Heart right ventricle (tissue), 16 donors: ENCODE data around the gene KCNQ1. TPM values are rescaled to one million over a fixed set of nuclear protein-coding genes. Genes with fewer than 3 reads are reported as not detected.

ENCODE experiments used
- ATAC-seq, 8 donors: fragments of 200-7000 bp; cut with Tn5 transposase; one replicate each; pipeline ENCODE4 v1.9.1; 2020; ENCODE audit warnings: mild to moderate bottlenecking in 8 of 8, moderate library complexity in 8 of 8, moderate number of reproducible peaks in 1 of 8
- DNase-seq, 2 donors: peaks; one replicate each; pipeline ENCODE4 v3.0.0-alpha.2; 2020
- H3K27ac ChIP-seq, 10 donors: fragments of 200-600 bp; sonication (generic) in 2 of 10; one replicate each; pipeline versions ENCODE4 v1.5.0 to v1.8.0; 2020 to 2022; ENCODE audit warnings: mild to moderate bottlenecking in 3 of 10
- H3K27me3 ChIP-seq, 7 donors: fragments of 200-600 bp; one replicate each; pipeline ENCODE4 v1.8.0; 2021 to 2022; ENCODE audit warnings: mild to moderate bottlenecking in 2 of 7
- H3K36me3 ChIP-seq, 9 donors: fragments of 200-600 bp; sonication (generic) in 1 of 9; one replicate each; pipeline versions ENCODE4 v1.5.0 to v1.8.0; 2020 to 2022; ENCODE audit warnings: mild to moderate bottlenecking in 2 of 9
- H3K4me1 ChIP-seq, 9 donors: fragments of 200-600 bp; sonication (generic) in 1 of 9; one replicate each; pipeline versions ENCODE4 v1.5.0 to v1.8.0; 2020 to 2022; ENCODE audit warnings: mild to moderate bottlenecking in 4 of 9
- H3K4me3 ChIP-seq, 10 donors: fragments of 200-600 bp; sonication (generic) in 2 of 10; one replicate each; pipeline versions ENCODE4 v1.5.0 to v1.8.0; 2020 to 2022; ENCODE audit warnings: mild to moderate bottlenecking in 7 of 10, moderate library complexity in 2 of 10
- H3K9me3 ChIP-seq, 11 donors: fragments of 200-600 bp in 10 of 11; sonication (generic) in 2 of 11; one replicate each; pipeline versions ENCODE4 v1.5.0 to v1.8.0; 2013 to 2022; ENCODE audit warnings: mild to moderate bottlenecking in 2 of 11, control low read depth in 1 of 11, moderate library complexity in 1 of 11
- CTCF ChIP-seq, 9 donors: fragments of 200-600 bp; sonication (generic) in 2 of 9; IDR thresholded peaks; one replicate each; pipeline versions ENCODE4 v1.5.0 to v1.8.0; 2021 to 2022; ENCODE audit warnings: antibody characterized with exemption in 9 of 9, mild to moderate bottlenecking in 5 of 9, moderate library complexity in 1 of 9
- WGBS, 2 donors: extraction: QIAGEN DNeasy Blood & Tissue Kit; methylation state at CpG; one replicate each; pipeline ENCODE4 v1.1.7; 2013; ENCODE audit warnings: inconsistent platforms in 1 of 2; 5-methylcytosine and 5-hydroxymethylcytosine counted together
- intact Hi-C, 10 donors: fragments of 100-400 bp; cut with DNase I; formaldehyde crosslinking; loops; one replicate each; pipeline versions ENCODE4 v1.11.1 to v1.14.2; 2022
- polyA plus RNA-seq, 2 donors: library from polyadenylated mRNA; stranded (reverse); fragments of 200-250 nt; gene quantifications; one replicate each; pipeline ENCODE4 v1.2.3, GENCODE V29; 2013
- total RNA-seq, 10 donors: library from RNA; stranded (reverse); fragmentation: NEBNext Ultra II Directional in 3 of 10; extraction: Animal tissue kit (Norgen Biotek cat#: 25700) in 3 of 10; gene quantifications; one replicate each; pipeline versions ENCODE4 v1.2.1 to v1.2.4, GENCODE V29; 2021 to 2023
- donor health status: Arrhythmogenic right ventricular cardiomyopathy.
- donor health status: ischemic (EF 13 %, LVEDD 7.1; RV severe dilation, severe dysfunction).
- donor health status: healthy with polysubstance abuse.
- donor health status: DM: no; HTN: yes; CAD: no.
- donor health status: DM: no; HTN: no; CAD: no.
- donor health status: ischemic (EF 25% LVEDD 6.9; RV normal size, moderate dysfunction).
- donor health status: ischemic (EF 25% LVEDD 5.7; RV mildly dilated, moderate dysfunction).
- donor health status: healthy.
- donor health status: DM: yes; HTN: yes; CAD: no.
- donor health status: Ischemic cardiomyopathy.
- donor health status: ischemic (EF 35%, LVEDD 5.7; RV mildly dilated, moderate dysfunction).
- donor health status: nonischemic (EF 11% LVEDD 7.7; RV severe dilation, severe dysfunction).
- donor health status: DM: yes; HTN: yes; CAD: no.
- donor health status: PGD.
- donor health status: ischemic (EF 29% LVEDD 5.4; RV normal size, mild dysfunction).
- donor health status: nonischemic (EF 23%, LVEDD 6.1; RV moderate dilation, normal function).

Gene KCNQ1
- total and polyA plus RNA-seq, 12 donors = 19.9 to 48.2 (median 33.7) TPM

DNA sequence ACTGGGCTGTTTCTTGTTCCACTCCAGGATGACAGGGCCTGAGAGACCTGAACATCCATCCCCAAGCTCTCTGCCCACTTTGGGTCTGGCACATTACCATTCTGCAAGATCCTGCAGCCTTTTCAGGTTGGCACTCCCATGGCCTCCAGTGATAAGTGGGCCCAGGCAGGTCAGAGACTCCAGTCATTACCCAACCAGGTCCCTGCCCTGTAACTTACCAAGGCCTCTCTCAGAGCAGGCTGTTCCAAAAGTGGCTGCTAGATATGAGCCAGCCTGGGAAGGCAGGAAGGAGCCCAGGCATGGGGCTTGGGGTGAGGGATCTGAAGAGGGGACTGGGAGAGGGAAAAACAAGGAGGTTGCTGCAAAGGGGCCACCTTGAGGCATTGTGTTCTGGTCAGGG is 219.1 kb downstream of the KCNQ1 start:
- no peaks in the 10 kb centered on the region for H3K27me3 ChIP-seq
- no peak for TF ChIP-seq CTCF (IDR thresholded peaks at IDR 0.05)
- ATAC-seq = peak in 1 of 8 donors; percentile 11
- no peak overlapping the region for H3K27ac ChIP-seq
- DNase-seq = no peak
- H3K36me3 ChIP-seq = peaks cover 0 to 35% (median under 1%) of the 10 kb centered on the region in 9 donors
- no peak overlapping the region for H3K4me3 ChIP-seq
- no peaks in the 10 kb centered on the region for H3K4me1 ChIP-seq
- intact Hi-C loops = no loop called here
- H3K9me3 ChIP-seq = peaks cover 0 to 38% (median 9%) of the 10 kb centered on the region in 11 donors

DNA sequence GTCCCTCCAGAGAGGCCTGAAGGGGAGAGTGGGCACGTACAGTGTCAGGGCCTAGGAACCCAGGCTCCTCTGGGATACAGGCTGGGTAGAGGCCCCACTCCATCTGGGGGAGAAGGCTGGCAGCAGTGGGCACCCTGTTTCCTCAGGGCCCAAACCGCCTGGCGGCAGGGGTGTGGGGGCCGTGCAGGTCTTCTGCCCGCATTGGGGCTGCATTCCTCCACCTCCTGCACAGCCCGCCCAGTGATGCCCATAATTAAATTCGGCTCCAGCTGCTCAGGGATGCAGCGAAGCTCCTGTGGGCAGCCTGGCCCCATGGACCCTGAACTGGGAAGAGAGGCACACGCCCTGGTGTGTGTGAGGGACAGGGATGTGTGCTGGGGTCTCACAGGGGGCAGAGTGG is 219.6 kb downstream of the KCNQ1 start:
- WGBS, 2 donors = 84 to 85% methylated on average over 9 of the region's 9 CpGs
- TF ChIP-seq CTCF (IDR thresholded peaks at IDR 0.05) = no peak
- H3K4me1 ChIP-seq = no peaks in the 10 kb centered on the region
- H3K27me3 ChIP-seq = no peaks in the 10 kb centered on the region
- H3K36me3 ChIP-seq = peaks cover 0 to 39% (median 3%) of the 10 kb centered on the region in 9 donors
- peak in 2 of 8 donors; percentile 4 to 7 for ATAC-seq
- no peak overlapping the region for H3K4me3 ChIP-seq
- DNase-seq = no peak
- H3K27ac ChIP-seq = no peak overlapping the region
- intact Hi-C loops = no loop called here
- H3K9me3 ChIP-seq = peaks cover 0 to 33% (median 9%) of the 10 kb centered on the region in 11 donors

DNA sequence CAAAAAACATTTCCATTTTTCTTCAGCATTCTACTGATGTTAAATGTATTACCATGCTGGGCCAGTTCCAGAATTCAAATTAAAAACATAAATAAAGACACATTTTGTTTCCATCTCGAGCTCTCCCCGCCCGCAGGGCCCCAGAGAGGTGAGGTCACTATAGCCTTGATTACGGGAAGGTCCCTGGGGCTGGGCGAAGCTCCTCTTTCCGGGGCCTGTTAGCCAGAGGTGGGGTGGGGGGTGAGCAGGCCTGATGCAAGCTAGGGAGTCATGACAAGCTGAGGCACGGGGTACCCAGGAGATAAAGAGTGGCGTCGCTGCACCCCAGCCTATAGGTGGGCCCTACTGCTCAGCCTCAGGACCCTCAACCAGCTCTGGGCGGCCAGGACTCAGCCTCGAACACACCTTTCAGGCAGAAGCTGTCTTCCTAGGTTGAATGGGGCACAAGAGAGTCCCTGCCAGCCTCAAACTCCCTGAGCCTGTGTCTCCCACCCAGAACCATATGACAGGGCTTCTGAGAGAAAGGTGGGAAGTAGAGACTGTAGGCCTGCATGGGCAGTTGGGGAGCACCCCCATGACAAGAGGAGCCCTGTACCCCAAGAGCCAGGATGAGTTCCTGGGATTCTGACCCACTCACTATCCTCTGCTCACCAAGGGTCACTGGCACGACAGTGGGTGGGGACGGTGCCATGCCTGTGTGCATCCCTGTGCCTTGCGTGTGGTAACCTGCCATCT is 220.2 kb downstream of the KCNQ1 start:
- no peak for ATAC-seq
- no peak for DNase-seq
- peaks cover 0 to 39% (median 3%) of the 10 kb centered on the region in 9 donors for H3K36me3 ChIP-seq
- H3K27me3 ChIP-seq = no peaks in the 10 kb centered on the region
- intact Hi-C loops = no loop called here
- H3K4me3 ChIP-seq = no peak overlapping the region
- no peaks in the 10 kb centered on the region for H3K4me1 ChIP-seq
- 90 to 92% methylated on average over 14 of the region's 14 CpGs for WGBS, 2 donors
- no peak overlapping the region for H3K27ac ChIP-seq
- peaks cover 0 to 27% (median 7%) of the 10 kb centered on the region in 11 donors for H3K9me3 ChIP-seq
- TF ChIP-seq CTCF (IDR thresholded peaks at IDR 0.05) = no peak

GRCh38 chr11:2665526-2666400 is 221.0 kb downstream of the KCNQ1 start:
- H3K9me3 ChIP-seq = peaks cover 0 to 19% (median 0%) of the 10 kb centered on the region in 11 donors
- intact Hi-C loops = no loop called here
- H3K27me3 ChIP-seq = no peaks in the 10 kb centered on the region
- H3K36me3 ChIP-seq = peaks cover 0 to 33% (median 3%) of the 10 kb centered on the region in 9 donors
- no peak for TF ChIP-seq CTCF (IDR thresholded peaks at IDR 0.05)
- DNase-seq = no peak
- H3K27ac ChIP-seq = peak overlapping the region in 2 of 10 donors; percentile 41
- 89 to 92% methylated on average over 11 of the region's 11 CpGs for WGBS, 2 donors
- peak in 1 of 8 donors; percentile 29 for ATAC-seq
- no peak overlapping the region for H3K4me3 ChIP-seq
- H3K4me1 ChIP-seq = peaks cover 0 to 3% (median 0%) of the 10 kb centered on the region in 9 donors
